Measurements from ENCODE around the gene PPP2R5E. TPM values are rescaled to one million over a fixed set of nuclear protein-coding genes. Genes with fewer than 3 reads are reported as not detected.
A peak's percentile ranks its signal among the peaks of the same experiment; 100 is the strongest.
"Not testable (repeated sequence)": the region's sequence is repeated elsewhere in the genome, so short reads cannot be mapped to it uniquely, and the experiment has no call there.

Gene PPP2R5E
- total RNA-seq = 26.3 and 31.4 TPM in 2 replicates
- 25.6 and 30.9 TPM in 2 replicates for polyA plus RNA-seq

DNA sequence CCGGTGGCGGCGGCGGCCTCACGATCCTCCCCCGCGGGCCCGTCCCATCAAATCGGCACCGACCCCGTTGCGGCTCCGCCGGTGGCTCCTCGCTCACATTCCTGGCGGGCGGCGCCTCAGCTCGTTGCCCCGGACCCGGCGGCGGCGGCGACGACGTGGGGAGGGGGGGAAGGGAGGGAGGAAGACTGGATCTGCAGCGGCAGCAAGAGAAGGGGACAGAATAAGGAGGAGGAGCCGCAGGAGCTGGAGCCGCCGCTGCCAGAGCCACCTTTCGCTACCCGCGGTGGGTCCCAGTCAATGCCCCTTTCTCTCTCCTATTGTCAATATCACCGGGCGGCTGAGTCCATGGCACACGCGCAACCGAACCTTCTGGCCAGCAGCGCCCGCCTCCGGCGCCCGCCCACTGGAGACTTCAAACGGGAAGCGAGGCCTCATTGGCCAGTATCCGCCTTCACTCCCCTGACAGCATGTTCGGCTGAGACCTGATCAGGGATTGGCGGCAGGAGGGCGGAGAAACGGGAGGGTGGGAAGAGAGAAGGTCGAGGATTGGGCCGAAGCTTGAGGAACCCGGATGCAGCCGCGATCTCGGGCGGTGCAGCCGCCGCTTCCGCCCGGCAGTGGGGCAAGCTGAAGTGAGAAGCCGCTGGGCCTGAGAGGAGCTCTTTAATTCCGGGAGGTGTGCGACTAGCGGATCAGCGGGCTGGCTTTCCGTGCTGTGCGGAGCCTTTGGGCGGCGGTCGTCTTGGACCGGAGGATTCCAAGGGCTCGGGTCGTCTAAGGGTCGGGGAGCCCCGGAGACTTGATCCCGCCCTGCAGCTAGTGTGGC lies at the start of gene PPP2R5E:
PPP2R5E (minus strand) TSS at position 378 of the 826 bp plus-strand sequence. CDS start 3,692 bp downstream, outside the sequence.
- Histone ChIP-seq H3K4me1 (ENCODE audit: insufficient read depth) (peaks cover 10% of the 10 kb centered on the region), H3K4me2 (peak within 1 kb of the TSS; percentile 92), H2AFZ (peak within 1 kb of the TSS; percentile 95), H3K36me3 (replicated peaks; ENCODE audit: insufficient read depth, low read depth) (no peaks in the 10 kb centered on the region), H3K27me3 (no peaks in the 10 kb centered on the region), H3K27ac (peak within 1 kb of the TSS; percentile 85), H3K79me2 (peaks cover 48% of the 10 kb centered on the region), H3K9me2 (replicated peaks; ENCODE audit: insufficient read depth) (no peaks in the 10 kb centered on the region), H4K20me1 (ENCODE audit: insufficient read depth, poor library complexity, severe bottlenecking) (peaks cover 16% of the 10 kb centered on the region), H3K4me3 (peak within 1 kb of the TSS; percentile 48), H3K9me3 (ENCODE audit: low read depth) (no peaks in the 10 kb centered on the region)
- WGBS (ENCODE audit: low lambda C conversion rate, missing lambda C conversion rate) = 1% methylated on average over 51 of the region's 78 CpGs
- TF ChIP-seq, protein P1, sequence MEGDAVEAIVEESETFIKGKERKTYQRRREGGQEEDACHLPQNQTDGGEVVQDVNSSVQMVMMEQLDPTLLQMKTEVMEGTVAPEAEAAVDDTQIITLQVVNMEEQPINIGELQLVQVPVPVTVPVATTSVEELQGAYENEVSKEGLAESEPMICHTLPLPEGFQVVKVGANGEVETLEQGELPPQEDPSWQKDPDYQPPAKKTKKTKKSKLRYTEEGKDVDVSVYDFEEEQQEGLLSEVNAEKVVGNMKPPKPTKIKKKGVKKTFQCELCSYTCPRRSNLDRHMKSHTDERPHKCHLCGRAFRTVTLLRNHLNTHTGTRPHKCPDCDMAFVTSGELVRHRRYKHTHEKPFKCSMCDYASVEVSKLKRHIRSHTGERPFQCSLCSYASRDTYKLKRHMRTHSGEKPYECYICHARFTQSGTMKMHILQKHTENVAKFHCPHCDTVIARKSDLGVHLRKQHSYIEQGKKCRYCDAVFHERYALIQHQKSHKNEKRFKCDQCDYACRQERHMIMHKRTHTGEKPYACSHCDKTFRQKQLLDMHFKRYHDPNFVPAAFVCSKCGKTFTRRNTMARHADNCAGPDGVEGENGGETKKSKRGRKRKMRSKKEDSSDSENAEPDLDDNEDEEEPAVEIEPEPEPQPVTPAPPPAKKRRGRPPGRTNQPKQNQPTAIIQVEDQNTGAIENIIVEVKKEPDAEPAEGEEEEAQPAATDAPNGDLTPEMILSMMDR (IDR thresholded peaks at IDR 0.05; ENCODE audit: poor library complexity) = no peak
- TF ChIP-seq EZH2 (IDR thresholded peaks at IDR 0.05; ENCODE audit: borderline replicate concordance) = no peak
- DNase-seq (ENCODE audit: low spot score) = peak; percentile 98

DNA sequence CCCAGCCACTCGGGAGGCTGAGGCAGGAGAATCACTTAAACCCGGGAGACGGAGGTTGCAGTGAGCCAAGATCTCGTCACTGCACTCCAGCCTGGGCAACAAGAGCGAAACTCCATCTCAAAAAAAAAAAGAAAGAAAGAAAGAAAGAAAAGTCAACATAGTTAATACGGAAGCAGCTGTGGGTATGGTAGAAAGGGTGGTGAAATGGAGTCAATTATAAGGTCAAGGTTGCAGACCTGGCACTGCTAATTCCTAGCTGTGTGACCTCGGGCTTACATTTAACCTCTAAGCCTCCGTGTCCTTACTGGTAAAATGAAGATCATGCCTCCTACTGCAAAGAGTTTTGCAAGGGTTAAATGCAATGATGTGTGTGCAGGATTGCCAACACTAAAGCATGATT lies 39.9 kb upstream of the PPP2R5E start:
- H3K4me2 ChIP-seq; DNase-seq (ENCODE audit: low spot score): not testable (repeated sequence)
- 88% methylated on average over 8 of the region's 8 CpGs for WGBS (ENCODE audit: low lambda C conversion rate, missing lambda C conversion rate)

DNA sequence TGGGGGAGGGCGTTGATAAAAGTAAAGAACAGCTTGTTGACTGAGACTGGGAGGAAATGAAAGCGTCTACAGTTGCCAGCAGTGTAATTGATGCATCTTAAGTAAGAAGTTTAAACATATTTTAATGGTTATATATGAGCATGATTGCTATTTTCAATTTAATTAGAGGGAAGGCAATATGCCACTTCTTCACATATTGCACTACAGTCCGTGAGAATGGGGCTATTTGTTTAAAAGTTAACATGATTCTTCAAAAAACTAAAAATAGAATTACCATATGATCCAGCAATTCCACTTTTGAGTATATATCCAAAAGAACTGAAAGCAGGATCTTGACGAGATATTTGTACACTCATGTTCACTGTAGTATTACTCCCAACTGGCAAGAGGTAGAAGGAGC lies 38.3 kb upstream of the PPP2R5E start:
- WGBS (ENCODE audit: low lambda C conversion rate, missing lambda C conversion rate) = 76% methylated on average over 4 of the region's 4 CpGs
- H3K4me1 ChIP-seq (ENCODE audit: insufficient read depth) = no peaks in the 10 kb centered on the region
- no peaks in the 10 kb centered on the region for H3K9me2 ChIP-seq (replicated peaks; ENCODE audit: insufficient read depth)
- no peak overlapping the region for H3K4me2 ChIP-seq
- no peak for TF ChIP-seq EZH2 (IDR thresholded peaks at IDR 0.05; ENCODE audit: borderline replicate concordance)
- TF ChIP-seq, protein P1 (IDR thresholded peaks at IDR 0.05; ENCODE audit: poor library complexity) = no peak
- no peak for TF ChIP-seq EZH2phosphoT487 (IDR thresholded peaks at IDR 0.05; ENCODE audit: low read depth, severe bottlenecking, unreplicated experiment)
- H2AFZ ChIP-seq = no peak overlapping the region
- H3K4me3 ChIP-seq = no peak overlapping the region
- H3K27ac ChIP-seq = no peak overlapping the region
- no peaks in the 10 kb centered on the region for H3K36me3 ChIP-seq (replicated peaks; ENCODE audit: insufficient read depth, low read depth)
- H4K20me1 ChIP-seq (ENCODE audit: insufficient read depth, poor library complexity, severe bottlenecking) = no peaks in the 10 kb centered on the region
- H3K79me2 ChIP-seq = no peaks in the 10 kb centered on the region
- no peak for DNase-seq (ENCODE audit: low spot score)
- H3K9me3 ChIP-seq (ENCODE audit: low read depth) = no peaks in the 10 kb centered on the region
- no peaks in the 10 kb centered on the region for H3K27me3 ChIP-seq

More for the DNA sequence above, 39.9 kb upstream of the PPP2R5E start:
- not testable (repeated sequence) for H3K4me3 ChIP-seq; H4K20me1 ChIP-seq (ENCODE audit: insufficient read depth, poor library complexity, severe bottlenecking); H3K4me1 ChIP-seq (ENCODE audit: insufficient read depth); H2AFZ ChIP-seq; H3K9me2 ChIP-seq (replicated peaks; ENCODE audit: insufficient read depth); H3K9me3 ChIP-seq (ENCODE audit: low read depth); H3K79me2 ChIP-seq; H3K27ac ChIP-seq; H3K36me3 ChIP-seq (replicated peaks; ENCODE audit: insufficient read depth, low read depth); H3K27me3 ChIP-seq

- no peak for DNase-seq (ENCODE audit: low spot score)
- Histone ChIP-seq H3K4me2 (no peak overlapping the region), H3K9me3 (ENCODE audit: low read depth) (no peaks in the 10 kb centered on the region), H4K20me1 (ENCODE audit: insufficient read depth, poor library complexity, severe bottlenecking) (no peaks in the 10 kb centered on the region), H3K27me3 (no peaks in the 10 kb centered on the region), H3K36me3 (replicated peaks; ENCODE audit: insufficient read depth, low read depth) (no peaks in the 10 kb centered on the region), H3K79me2 (no peaks in the 10 kb centered on the region), H3K4me1 (ENCODE audit: insufficient read depth) (no peaks in the 10 kb centered on the region), H3K9me2 (replicated peaks; ENCODE audit: insufficient read depth) (no peaks in the 10 kb centered on the region), H2AFZ (no peak overlapping the region), H3K27ac (no peak overlapping the region), H3K4me3 (no peak overlapping the region)
- TF ChIP-seq, protein P1 (IDR thresholded peaks at IDR 0.05; ENCODE audit: poor library complexity) = no peak
- TF ChIP-seq EZH2 (IDR thresholded peaks at IDR 0.05; ENCODE audit: borderline replicate concordance) (no peak), EZH2phosphoT487 (IDR thresholded peaks at IDR 0.05; ENCODE audit: low read depth, severe bottlenecking, unreplicated experiment) (no peak)
- WGBS (ENCODE audit: low lambda C conversion rate, missing lambda C conversion rate) = 93% methylated on average over 1 of the region's 1 CpG
Measured at GRCh38 chr14:63578300-63578699, 35.1 kb upstream of the PPP2R5E start.
